ENCODE measurements around the gene SMIM11. TPM values are rescaled to one million over a fixed set of nuclear protein-coding genes. Genes with fewer than 3 reads are reported as not detected.

SMIM11 gene
- total RNA-seq, 1 donor from 2014 or later: 29.0 TPM

Other genes starting within 250 kb of the SMIM11 start
- not detected in 2 replicates for gene KCNE2, start 11.5 kb upstream of the SMIM11 start, total RNA-seq
- gene SMIM34, start 48.4 kb downstream of the SMIM11 start, total RNA-seq: not detected in 2 replicates
- 0.37 and 0.46 TPM in 2 replicates for gene KCNE1, start 136.7 kb downstream of the SMIM11 start, total RNA-seq
- gene RCAN1, start 239.6 kb downstream of the SMIM11 start, total RNA-seq: 21.1 and 21.8 TPM in 2 replicates